ENCODE data around the gene GLT8D2.

GLT8D2 gene

GRCh38 chr12:103944964-103945363 is 105.0 kb downstream of the GLT8D2 start:
- no peak for DNase-seq
